GM12873 (cell line): Measurements from ENCODE around the gene SH3BP2.

Experiments used
- CTCF ChIP-seq: IDR thresholded peaks from 2 replicates; pipeline ENCODE4 v1.5.1; 2012; ENCODE audit warnings: low read depth, mild to moderate bottlenecking, moderate library complexity, low read length, control low read depth; ENCODE audit not compliant: insufficient read depth; ENCODE audit errors: missing control alignments

Gene SH3BP2

GRCh38 chr4:2824836-2825381, 32.0 kb downstream of the SH3BP2 start:
- no peak for TF ChIP-seq CTCF

- TF ChIP-seq CTCF, result no peak
These were observed 32.9 kb downstream of the SH3BP2 start for GRCh38 chr4:2825740-2826139.

- TF ChIP-seq CTCF, result no peak
These were observed 34.4 kb downstream of the SH3BP2 start for GRCh38 chr4:2827071-2827873.

GRCh38 chr4:2827874-2828751, 35.2 kb downstream of the SH3BP2 start:
- TF ChIP-seq CTCF, result no peak

- no peak for TF ChIP-seq CTCF
These were observed 35.9 kb downstream of the SH3BP2 start for GRCh38 chr4:2828758-2829181.

- TF ChIP-seq CTCF, result no peak
These were observed 36.5 kb downstream of the SH3BP2 start for GRCh38 chr4:2829321-2829932.

- TF ChIP-seq CTCF, result no peak
These were observed 37.1 kb downstream of the SH3BP2 start for GRCh38 chr4:2829933-2830451.
